HEK293 (cell line): ENCODE measurements around the gene BCR.
"Not testable (repeated sequence)": the region's sequence is repeated elsewhere in the genome, so short reads cannot be mapped to it uniquely, and the experiment has no call there.

Experiments
- CTCF ChIA-PET: fragments of 350-600 bp; formaldehyde crosslinking; extraction: SDS; loops from one replicate; lab custom pipeline; 2021; ENCODE audit warnings: antibody characterized with exemption; lab: Yijun Ruan, JAX
- POLR2A ChIA-PET: fragments of 300-600 bp; formaldehyde crosslinking; extraction: SDS; loops from one replicate; lab custom pipeline; 2020; ENCODE audit warnings: antibody characterized with exemption, inconsistent platforms; lab: Yijun Ruan, JAX
- H3K27ac ChIP-seq: fragments of 200-500 bp; sonication (Bioruptor generic); 2 replicates; pipeline ENCODE4 v1.5.1; 2014; ENCODE audit warnings: low read depth, low read length, control low read depth, inconsistent platforms; ENCODE audit errors: extremely low read depth
- H3K36me3 ChIP-seq, 2 experiments: fragments of 200-500 bp in 1 of 2; sonication (Bioruptor generic) in 1 of 2; 1 replicate in 1 of 2; 2 replicates in 1 of 2; pipeline ENCODE4 v1.5.1; 2014 to 2017; ENCODE audit warnings: inconsistent platforms in 2 of 2, low read length in 2 of 2; ENCODE audit not compliant: control insufficient read depth in 2 of 2, insufficient read depth in 1 of 2
- H3K4me1 ChIP-seq: fragments of 200-500 bp; sonication (Bioruptor generic); 2 replicates; pipeline ENCODE4 v1.5.1; 2014; ENCODE audit warnings: mild to moderate bottlenecking, low read length, inconsistent platforms; ENCODE audit not compliant: control insufficient read depth, insufficient read depth
- H3K4me3 ChIP-seq: 2 replicates; pipeline ENCODE4 v1.5.1; 2011; ENCODE audit warnings: low read depth, mild to moderate bottlenecking, control low read depth, low read length, moderate library complexity
- H3K9me3 ChIP-seq: fragments of 200-500 bp; sonication (Bioruptor generic); 2 replicates; pipeline ENCODE4 v1.5.1; 2014; ENCODE audit warnings: low read depth, low read length, inconsistent platforms; ENCODE audit not compliant: control insufficient read depth, insufficient read depth
- MYNN ChIP-seq: fragments of 450-650 bp; formaldehyde crosslinking; IDR thresholded peaks from 2 replicates; pipeline ENCODE4 v1.5.1; 2016; ENCODE audit warnings: missing biosample characterization, missing genetic modification characterization, borderline replicate concordance
- REST ChIP-seq: fragments of 450-650 bp; formaldehyde crosslinking; IDR thresholded peaks from 2 replicates; pipeline ENCODE4 v1.5.1; 2016; ENCODE audit warnings: missing biosample characterization, missing genetic modification characterization
- SCRT1 ChIP-seq: fragments of 450-650 bp; formaldehyde crosslinking; IDR thresholded peaks from 2 replicates; pipeline ENCODE4 v1.5.1; 2016; ENCODE audit warnings: missing biosample characterization, missing genetic modification characterization, borderline replicate concordance
- SP7 ChIP-seq: fragments of 450-650 bp; formaldehyde crosslinking; IDR thresholded peaks from 2 replicates; pipeline ENCODE4 v1.5.1; 2016; ENCODE audit warnings: missing biosample characterization, missing genetic modification characterization
- TRIM28 ChIP-seq: IDR thresholded peaks from 2 replicates; pipeline ENCODE4 v1.6.1; 2011; ENCODE audit warnings: low read length, control low read depth, borderline replicate concordance
- YY2 ChIP-seq: fragments of 450-650 bp; formaldehyde crosslinking; IDR thresholded peaks from 2 replicates; pipeline ENCODE4 v1.5.1; 2016; ENCODE audit warnings: missing biosample characterization, missing genetic modification characterization
- ZBTB44 ChIP-seq: fragments of 450-650 bp; IDR thresholded peaks from 2 replicates; pipeline ENCODE4 v1.5.1; 2018; ENCODE audit warnings: missing biosample characterization, mild to moderate bottlenecking, missing genetic modification characterization
- ZNF221 ChIP-seq: fragments of 450-650 bp; formaldehyde crosslinking; IDR thresholded peaks from 2 replicates; pipeline ENCODE4 v1.5.1; 2017; ENCODE audit warnings: missing biosample characterization, missing genetic modification characterization, borderline replicate concordance
- ZNF248 ChIP-seq: fragments of 450-650 bp; formaldehyde crosslinking; IDR thresholded peaks from 2 replicates; pipeline ENCODE4 v1.5.1; 2017; ENCODE audit warnings: missing biosample characterization, missing genetic modification characterization
- ZNF391 ChIP-seq: fragments of 450-650 bp; formaldehyde crosslinking; IDR thresholded peaks from 2 replicates; pipeline ENCODE4 v1.5.1; 2016; ENCODE audit warnings: low read depth, missing biosample characterization, missing genetic modification characterization, borderline replicate concordance
- ZNF423 ChIP-seq: fragments of 450-650 bp; formaldehyde crosslinking; IDR thresholded peaks from 2 replicates; pipeline ENCODE4 v1.5.1; 2016; ENCODE audit warnings: missing biosample characterization, missing genetic modification characterization
- ZNF48 ChIP-seq: fragments of 450-650 bp; formaldehyde crosslinking; IDR thresholded peaks from 2 replicates; pipeline ENCODE4 v1.5.1; 2016; ENCODE audit warnings: missing biosample characterization, missing genetic modification characterization
- ZNF530 ChIP-seq: fragments of 450-650 bp; formaldehyde crosslinking; IDR thresholded peaks from 2 replicates; pipeline ENCODE4 v1.5.1; 2016; ENCODE audit warnings: low read depth, missing biosample characterization, missing genetic modification characterization
- ZNF544 ChIP-seq: fragments of 450-650 bp; formaldehyde crosslinking; IDR thresholded peaks from 2 replicates; pipeline ENCODE4 v1.5.0; 2017; ENCODE audit warnings: missing biosample characterization, missing genetic modification characterization
- ZNF558 ChIP-seq: fragments of 450-650 bp; formaldehyde crosslinking; IDR thresholded peaks from 2 replicates; pipeline ENCODE4 v1.5.1; 2016; ENCODE audit warnings: missing biosample characterization, missing genetic modification characterization
- ZNF560 ChIP-seq: fragments of 450-650 bp; formaldehyde crosslinking; IDR thresholded peaks from 2 replicates; pipeline ENCODE4 v1.5.1; 2017; ENCODE audit warnings: missing biosample characterization, missing genetic modification characterization, borderline replicate concordance
- ZNF621 ChIP-seq: fragments of 450-650 bp; formaldehyde crosslinking; IDR thresholded peaks from 2 replicates; pipeline ENCODE4 v1.5.1; 2017; ENCODE audit warnings: missing biosample characterization, missing genetic modification characterization
- ZNF623 ChIP-seq: fragments of 450-650 bp; formaldehyde crosslinking; IDR thresholded peaks from 2 replicates; pipeline ENCODE4 v1.5.1; 2016; ENCODE audit warnings: missing biosample characterization, missing genetic modification characterization
- ZNF629 ChIP-seq: fragments of 450-650 bp; formaldehyde crosslinking; IDR thresholded peaks from 2 replicates; pipeline ENCODE4 v1.5.1; 2017; ENCODE audit warnings: missing biosample characterization, missing genetic modification characterization
- ZNF664 ChIP-seq: fragments of 450-650 bp; formaldehyde crosslinking; IDR thresholded peaks from 2 replicates; pipeline ENCODE4 v1.5.1; 2016; ENCODE audit warnings: missing biosample characterization, missing genetic modification characterization
- ZNF76 ChIP-seq: fragments of 450-650 bp; formaldehyde crosslinking; IDR thresholded peaks from 2 replicates; pipeline ENCODE4; 2016; ENCODE audit warnings: low read depth, missing biosample characterization, missing genetic modification characterization, borderline replicate concordance
- ZNF768 ChIP-seq: fragments of 450-650 bp; formaldehyde crosslinking; IDR thresholded peaks from 2 replicates; pipeline ENCODE4 v1.5.1; 2018; ENCODE audit warnings: missing biosample characterization, mild to moderate bottlenecking, missing genetic modification characterization
- ZNF791 ChIP-seq: fragments of 450-650 bp; formaldehyde crosslinking; IDR thresholded peaks from 2 replicates; pipeline ENCODE4 v1.5.1; 2016; ENCODE audit warnings: missing biosample characterization, missing genetic modification characterization

The BCR gene

GRCh38 chr22:23132376-23133091, 47.8 kb upstream of the BCR start:
- Histone ChIP-seq H3K4me1 (no peaks in the 10 kb centered on the region), H3K9me3 (no peaks in the 10 kb centered on the region), H3K36me3 (no peaks in the 10 kb centered on the region), H3K27ac (no peak overlapping the region), H3K4me3 (no peak overlapping the region)
- TF ChIP-seq ZNF664 (tag by site-specific recombination) (peak; percentile 94), MYNN (tag by site-specific recombination) (no peak)
- CTCF ChIA-PET = interaction anchor here (0.7 to 6.1 kb wide), 8 partner anchors 8 to 555 kb away, joined by 3 to 161 read pairs (median 4); partner anchors contain the start of gene RSPH14
- POLR2A ChIA-PET = interaction anchor here (1.6 kb wide), 1 partner anchor 174 kb away, joined by 3 read pairs; no protein-coding TSS in a partner anchor

GRCh38 chr22:23133922-23134321, 46.4 kb upstream of the BCR start:
- H3K9me3 ChIP-seq = no peaks in the 10 kb centered on the region
- no peak for TF ChIP-seq TRIM28
- TF ChIP-seq ZNF558 (tag by site-specific recombination) = no peak
- no peak for TF ChIP-seq ZNF248 (tag by site-specific recombination)
- no peak for TF ChIP-seq ZNF629 (tag by site-specific recombination)
- TF ChIP-seq ZNF221 (tag by site-specific recombination) = no peak
- TF ChIP-seq ZNF768 (tag by site-specific recombination) = no peak
- TF ChIP-seq REST = no peak
- TF ChIP-seq ZNF623 = no peak
- TF ChIP-seq ZNF391 (tag by site-specific recombination) = no peak
- no peaks in the 10 kb centered on the region for H3K4me1 ChIP-seq
- H3K27ac ChIP-seq = no peak overlapping the region
- no peak overlapping the region for H3K4me3 ChIP-seq
- ChIA-PET POLR2A (no interaction called here), CTCF (interaction anchor here (1.7 to 6.1 kb wide), 2 partner anchors 11 to 176 kb away, joined by 5 to 161 read pairs; partner anchors contain the start of gene RAB36)
- no peaks in the 10 kb centered on the region for H3K36me3 ChIP-seq

GRCh38 chr22:23136991-23137390, 43.3 kb upstream of the BCR start:
- POLR2A ChIA-PET, H3K4me1 ChIP-seq, H3K36me3 ChIP-seq, H3K27ac ChIP-seq, H3K4me3 ChIP-seq, H3K9me3 ChIP-seq: not testable (repeated sequence)
- CTCF ChIA-PET = interaction anchor here (1.8 to 6.0 kb wide), 2 partner anchors 8 to 179 kb away, joined by 9 to 56 read pairs; no protein-coding TSS in a partner anchor

- H3K9me3 ChIP-seq = no peaks in the 10 kb centered on the region
- ChIA-PET CTCF (interaction anchor here (0.8 to 6.0 kb wide), 5 partner anchors 8 to 248 kb away, joined by 3 to 56 read pairs (median 9); no protein-coding TSS in a partner anchor), POLR2A (no interaction called here)
- no peaks in the 10 kb centered on the region for H3K4me1 ChIP-seq
- TF ChIP-seq ZNF530 (tag by site-specific recombination) (no peak), SCRT1 (tag by site-specific recombination) (no peak), ZNF423 (no peak), ZBTB44 (tag by site-specific recombination) (no peak), YY2 (no peak), ZNF560 (tag by site-specific recombination) (no peak), ZNF791 (tag by site-specific recombination) (no peak), ZNF76 (tag by site-specific recombination) (no peak), ZNF48 (tag by site-specific recombination) (no peak), ZNF544 (tag by site-specific recombination) (no peak), ZNF621 (tag by site-specific recombination) (no peak), ZNF391 (tag by site-specific recombination) (no peak), SP7 (no peak)
- H3K36me3 ChIP-seq = no peaks in the 10 kb centered on the region
- H3K27ac ChIP-seq = no peak overlapping the region
- no peak overlapping the region for H3K4me3 ChIP-seq
Measured at GRCh38 chr22:23137468-23137867, 42.8 kb upstream of the BCR start.
